Naive thymus-derived CD4-positive, alpha-beta T cell (primary cell): Measurements from ENCODE around the gene ESPNL. TPM values are rescaled to one million over a fixed set of nuclear protein-coding genes. Genes with fewer than 3 reads are reported as not detected.

ENCODE experiments used
- ATAC-seq: fragments of 150-1000 bp; cut with Tn5 transposase; 2 replicates; pipeline ENCODE4 v1.10.0; 2021; ENCODE audit warnings: mild to moderate bottlenecking, moderate library complexity
- CTCF ChIA-PET: fragments of 350-600 bp; sonication (Branson Sonifier 250); formaldehyde crosslinking; loops from one replicate; lab custom pipeline; 2021; ENCODE audit warnings: antibody characterized with exemption; lab: Charles Lee
- POLR2A ChIA-PET: fragments of 350-600 bp; sonication (Branson Sonifier 250); formaldehyde crosslinking; loops from one replicate; lab custom pipeline; 2021; ENCODE audit warnings: antibody characterized with exemption, inconsistent platforms; lab: Charles Lee
- DNase-seq, 9 donors: peaks; one replicate each; pipeline versions ENCODE4 v3.0.0 to v3.0.0-alpha.2; 2020 to 2022; ENCODE audit warnings: mixed read lengths in 1 of 9
- H3K27ac ChIP-seq: one replicate; pipeline ENCODE4 v1.7.0; 2013; ENCODE audit warnings: mild to moderate bottlenecking, low read depth, low read length, moderate library complexity
- H3K27me3 ChIP-seq, 2 donors: one replicate each; pipeline ENCODE4 v1.7.0; 2013; ENCODE audit warnings: low read length in 2 of 2, mild to moderate bottlenecking in 2 of 2, moderate library complexity in 2 of 2; ENCODE audit not compliant: control insufficient read depth in 2 of 2, insufficient read depth in 2 of 2
- H3K36me3 ChIP-seq, 3 experiments: 1 replicate in 2 of 3; 2 replicates in 1 of 3; pipeline ENCODE4 v1.7.0; 2013; ENCODE audit warnings: low read length in 3 of 3, mild to moderate bottlenecking in 3 of 3, moderate library complexity in 1 of 3; ENCODE audit not compliant: insufficient read depth in 3 of 3, control insufficient read depth in 2 of 3
- H3K4me1 ChIP-seq, 2 donors: one replicate each; pipeline ENCODE4 v1.7.0; 2013; ENCODE audit warnings: low read length in 2 of 2, mild to moderate bottlenecking in 2 of 2, moderate library complexity in 1 of 2; ENCODE audit not compliant: control insufficient read depth in 2 of 2, insufficient read depth in 2 of 2
- H3K4me3 ChIP-seq: 2 replicates; pipeline ENCODE4 v1.7.0; 2013; ENCODE audit warnings: mild to moderate bottlenecking, low read length
- H3K9me3 ChIP-seq, 3 experiments: 1 replicate in 2 of 3; 2 replicates in 1 of 3; pipeline ENCODE4 v1.7.0; 2013; ENCODE audit warnings: low read length in 3 of 3; ENCODE audit not compliant: control insufficient read depth in 2 of 3
- H3K27ac Mint-ChIP-seq, 9 donors: one replicate each; pipeline ENCODE4 v1.8.0; 2020 to 2022; ENCODE audit warnings: mixed read lengths in 9 of 9, mild to moderate bottlenecking in 8 of 9, moderate library complexity in 5 of 9, inconsistent platforms in 2 of 9
- H3K27me3 Mint-ChIP-seq, 5 donors: one replicate each; pipeline ENCODE4 v1.8.0; 2021 to 2022; ENCODE audit warnings: mixed read lengths in 5 of 5, mild to moderate bottlenecking in 1 of 5
- H3K36me3 Mint-ChIP-seq, 5 donors: one replicate each; pipeline ENCODE4 v1.8.0; 2020 to 2022; ENCODE audit warnings: mixed read lengths in 5 of 5, mild to moderate bottlenecking in 3 of 5, inconsistent platforms in 1 of 5
- H3K4me1 Mint-ChIP-seq, 7 donors: one replicate each; pipeline ENCODE4 v1.8.0; 2020 to 2022; ENCODE audit warnings: mixed read lengths in 7 of 7, mild to moderate bottlenecking in 3 of 7, inconsistent platforms in 1 of 7
- H3K4me3 Mint-ChIP-seq, 10 donors: one replicate each; pipeline ENCODE4 v1.8.0; 2020 to 2022; ENCODE audit warnings: mild to moderate bottlenecking in 10 of 10, mixed read lengths in 10 of 10, moderate library complexity in 6 of 10, inconsistent platforms in 2 of 10
- H3K9me3 Mint-ChIP-seq, 11 donors: one replicate each; pipeline ENCODE4 v1.8.0; 2020 to 2022; ENCODE audit warnings: mixed read lengths in 11 of 11, mild to moderate bottlenecking in 4 of 11, inconsistent platforms in 1 of 11, moderate library complexity in 1 of 11
- intact Hi-C, 2 donors: fragments of 100-400 bp; cut with micrococcal nuclease; formaldehyde crosslinking; loops; one replicate each; pipeline ENCODE4 v1.15.1; 2023
- polyA plus RNA-seq, 2 donors: library from polyadenylated mRNA; unstranded; fragments of 300-500 nt; fragmentation: Illumina TruSeq; gene quantifications; one replicate each; pipeline ENCODE4 v1.2.3, GENCODE V29; 2021
- total RNA-seq, 6 experiments: library from RNA in 5 of 6; stranded (reverse) in 5 of 6; gene quantifications; 1 replicate in 5 of 6; 2 replicates in 1 of 6; pipeline ENCODE4 v1.2.3 and lab custom pipeline; 2021 to 2026

The ESPNL gene
- total and polyA plus RNA-seq, 7 experiments from 2014 or later, result 0.07 to 0.35 (median 0.31) TPM; not detected in 3

- DNase-seq (no peak), ATAC-seq (peak; percentile 47)
- POLR2A ChIA-PET, result interaction anchor here (0.5 kb wide), 1 partner anchor 221 kb away, joined by 3 read pairs; no protein-coding TSS in a partner anchor
- intact Hi-C loops, result loop anchor here in 1 of 2 donors (5.0 kb wide), 1 partner anchor 280 kb away; the partner anchor contains the start of gene RAMP1
- peaks cover 0 to 8% (median 6%) of the 10 kb centered on the region in 7 donors for H3K4me1 Mint-ChIP-seq
- H3K4me1 ChIP-seq, result peaks cover 0 to 6% of the 10 kb centered on the region in 2 donors
- H3K4me3 ChIP-seq, result no peak overlapping the region
- no peaks in the 10 kb centered on the region for H3K36me3 Mint-ChIP-seq
- CTCF ChIA-PET, result no interaction called here
- H3K9me3 Mint-ChIP-seq, result no peaks in the 10 kb centered on the region
- H3K36me3 ChIP-seq, result no peaks in the 10 kb centered on the region
- no peak overlapping the region for H3K27ac ChIP-seq
- H3K4me3 Mint-ChIP-seq, result no peak overlapping the region
- no peaks in the 10 kb centered on the region for H3K9me3 ChIP-seq
- H3K27ac Mint-ChIP-seq, result no peak overlapping the region
- H3K27me3 ChIP-seq, result no peaks in the 10 kb centered on the region
- no peaks in the 10 kb centered on the region for H3K27me3 Mint-ChIP-seq
Observed at GRCh38 chr2:238136820-238137537, 36.8 kb downstream of the ESPNL start.

GRCh38 chr2:238137885-238138284, 37.7 kb downstream of the ESPNL start:
- H3K9me3 ChIP-seq, result no peaks in the 10 kb centered on the region
- no peaks in the 10 kb centered on the region for H3K27me3 ChIP-seq
- ChIA-PET POLR2A (no interaction called here), CTCF (no interaction called here)
- H3K4me1 Mint-ChIP-seq, result peaks cover 0 to 8% (median 7%) of the 10 kb centered on the region in 7 donors
- no peaks in the 10 kb centered on the region for H3K9me3 Mint-ChIP-seq
- H3K36me3 Mint-ChIP-seq, result no peaks in the 10 kb centered on the region
- no peak overlapping the region for H3K4me3 Mint-ChIP-seq
- H3K27ac Mint-ChIP-seq, result no peak overlapping the region
- ATAC-seq (no peak), DNase-seq (no peak)
- no peak overlapping the region for H3K27ac ChIP-seq
- H3K27me3 Mint-ChIP-seq, result no peaks in the 10 kb centered on the region
- no peak overlapping the region for H3K4me3 ChIP-seq
- intact Hi-C loops, result loop anchor here in 1 of 2 donors (5.0 kb wide), 1 partner anchor 281 kb away; the partner anchor contains the start of gene RAMP1
- no peaks in the 10 kb centered on the region for H3K36me3 ChIP-seq
- peaks cover 0 to 6% of the 10 kb centered on the region in 2 donors for H3K4me1 ChIP-seq

GRCh38 chr2:238138331-238139195, 38.4 kb downstream of the ESPNL start, which contains the start of gene KLHL30:
TSS of gene KLHL30 (plus strand) at chr2:238138668. CDS start at chr2:238140755, 2,087 bp downstream.
- Mint-ChIP-seq H3K4me1 (peaks cover 0 to 8% (median 7%) of the 10 kb centered on the region in 7 donors), H3K27me3 (no peaks in the 10 kb centered on the region), H3K27ac (no peak within 1 kb of the TSS), H3K4me3 (no peak within 1 kb of the TSS), H3K9me3 (no peaks in the 10 kb centered on the region), H3K36me3 (no peaks in the 10 kb centered on the region)
- POLR2A ChIA-PET, result interaction anchor here (0.6 kb wide), 1 partner anchor 196 kb away, joined by 3 read pairs; no protein-coding TSS in a partner anchor
- no peaks in the 10 kb centered on the region for H3K9me3 ChIP-seq
- H3K36me3 ChIP-seq, result no peaks in the 10 kb centered on the region
- CTCF ChIA-PET, result no interaction called here
- H3K4me1 ChIP-seq, result peaks cover 0 to 6% of the 10 kb centered on the region in 2 donors
- H3K27ac ChIP-seq, result no peak within 1 kb of the TSS
- intact Hi-C loops, result loop anchor here in 1 of 2 donors (5.0 kb wide), 1 partner anchor 281 kb away; the partner anchor contains the start of gene RAMP1
- ATAC-seq (no peak), DNase-seq (no peak)
- H3K4me3 ChIP-seq, result no peak within 1 kb of the TSS
- H3K27me3 ChIP-seq, result no peaks in the 10 kb centered on the region

- ChIA-PET CTCF (no interaction called here), POLR2A (interaction anchor here (0.6 kb wide), 1 partner anchor 196 kb away, joined by 3 read pairs; no protein-coding TSS in a partner anchor)
- ATAC-seq (no peak), DNase-seq (peak in 3 of 9 donors; percentile 15 to 62 (median 22))
- no peak overlapping the region for H3K27ac Mint-ChIP-seq
- H3K9me3 Mint-ChIP-seq, result peaks cover 0 to 1% (median 0%) of the 10 kb centered on the region in 11 donors
- intact Hi-C loops, result loop anchor here in 1 of 2 donors (5.0 kb wide), 1 partner anchor 282 kb away; the partner anchor contains the start of gene RAMP1
- peaks cover 0 to 6% of the 10 kb centered on the region in 2 donors for H3K4me1 ChIP-seq
- no peak overlapping the region for H3K27ac ChIP-seq
- no peak overlapping the region for H3K4me3 ChIP-seq
- no peaks in the 10 kb centered on the region for H3K27me3 ChIP-seq
- H3K4me1 Mint-ChIP-seq, result peaks cover 0 to 8% (median 7%) of the 10 kb centered on the region in 7 donors
- H3K4me3 Mint-ChIP-seq, result no peak overlapping the region
- H3K36me3 ChIP-seq, result no peaks in the 10 kb centered on the region
- H3K9me3 ChIP-seq, result no peaks in the 10 kb centered on the region
- H3K36me3 Mint-ChIP-seq, result no peaks in the 10 kb centered on the region
- no peaks in the 10 kb centered on the region for H3K27me3 Mint-ChIP-seq
Observed at GRCh38 chr2:238139196-238140039, 39.3 kb downstream of the ESPNL start.

- intact Hi-C loops, result no loop called here
- Histone ChIP-seq H3K27me3 (no peaks in the 10 kb centered on the region), H3K9me3 (no peaks in the 10 kb centered on the region), H3K4me3 (no peak overlapping the region), H3K4me1 (peaks cover 0 to 6% of the 10 kb centered on the region in 2 donors), H3K36me3 (no peaks in the 10 kb centered on the region), H3K27ac (no peak overlapping the region)
- peaks cover 0 to 8% (median 7%) of the 10 kb centered on the region in 7 donors for H3K4me1 Mint-ChIP-seq
- H3K36me3 Mint-ChIP-seq, result no peaks in the 10 kb centered on the region
- no peaks in the 10 kb centered on the region for H3K27me3 Mint-ChIP-seq
- POLR2A ChIA-PET, result no interaction called here
- DNase-seq (no peak), ATAC-seq (no peak)
- peaks cover 0 to 1% (median 0%) of the 10 kb centered on the region in 11 donors for H3K9me3 Mint-ChIP-seq
- no peak overlapping the region for H3K4me3 Mint-ChIP-seq
- CTCF ChIA-PET, result no interaction called here
- H3K27ac Mint-ChIP-seq, result no peak overlapping the region
Observed at GRCh38 chr2:238140040-238140439, 39.9 kb downstream of the ESPNL start.
